HL-60 (cell line): ENCODE data around the gene EBLN2.

Source experiments
- DNase-seq, 2 experiments: peaks; one replicate each; pipeline ENCODE4 v3.0.0-alpha.2; 2010 to 2020; ENCODE audit warnings: low read depth in 1 of 2, low spot score in 1 of 2
- H3K27ac ChIP-seq: fragments of 250-450 bp; sonication (Bioruptor Pico); replicated peaks from 2 replicates; pipeline ENCODE4 v1.5.1; 2020; ENCODE audit warnings: mild to moderate bottlenecking, moderate library complexity
- H3K27me3 ChIP-seq: fragments of 250-450 bp; sonication (Bioruptor Pico); 2 replicates; pipeline ENCODE4 v1.5.1; 2021; ENCODE audit warnings: mild to moderate bottlenecking, moderate library complexity; ENCODE audit not compliant: insufficient read depth, poor library complexity, severe bottlenecking
- H3K4me3 ChIP-seq: replicated peaks from 2 replicates; pipeline ENCODE4 v1.5.1; 2011; ENCODE audit warnings: mild to moderate bottlenecking, control low read depth, low read length; ENCODE audit not compliant: insufficient read depth
- CTCF ChIP-seq: IDR thresholded peaks from one replicate; pipeline ENCODE4 v1.5.1; 2011; ENCODE audit warnings: low read length, control low read depth, inconsistent platforms; ENCODE audit not compliant: insufficient read depth
- GABPA ChIP-seq: IDR thresholded peaks from 2 replicates; pipeline ENCODE4 v1.6.1; 2012; ENCODE audit warnings: low read depth
- POLR2AphosphoS5 ChIP-seq: IDR thresholded peaks from 2 replicates; pipeline ENCODE4 v1.6.1; 2012; ENCODE audit warnings: low read depth
- SPI1 ChIP-seq: IDR thresholded peaks from 2 replicates; pipeline ENCODE4 v1.6.1; 2012; ENCODE audit warnings: low read depth, mild to moderate bottlenecking, borderline replicate concordance
- TF ChIP-seq, protein P1 (sequence below): IDR thresholded peaks from 2 replicates; pipeline ENCODE4 v1.6.1; 2012; ENCODE audit warnings: low read depth; ENCODE audit not compliant: insufficient replicate concordance

The EBLN2 gene

GRCh38 chr3:73030073-73030597 is 31.3 kb upstream of the EBLN2 start:
- Histone ChIP-seq H3K27ac (no peak overlapping the region), H3K4me3 (no peak overlapping the region), H3K27me3 (no peaks in the 10 kb centered on the region)
- no peak for DNase-seq
- TF ChIP-seq, protein P1, sequence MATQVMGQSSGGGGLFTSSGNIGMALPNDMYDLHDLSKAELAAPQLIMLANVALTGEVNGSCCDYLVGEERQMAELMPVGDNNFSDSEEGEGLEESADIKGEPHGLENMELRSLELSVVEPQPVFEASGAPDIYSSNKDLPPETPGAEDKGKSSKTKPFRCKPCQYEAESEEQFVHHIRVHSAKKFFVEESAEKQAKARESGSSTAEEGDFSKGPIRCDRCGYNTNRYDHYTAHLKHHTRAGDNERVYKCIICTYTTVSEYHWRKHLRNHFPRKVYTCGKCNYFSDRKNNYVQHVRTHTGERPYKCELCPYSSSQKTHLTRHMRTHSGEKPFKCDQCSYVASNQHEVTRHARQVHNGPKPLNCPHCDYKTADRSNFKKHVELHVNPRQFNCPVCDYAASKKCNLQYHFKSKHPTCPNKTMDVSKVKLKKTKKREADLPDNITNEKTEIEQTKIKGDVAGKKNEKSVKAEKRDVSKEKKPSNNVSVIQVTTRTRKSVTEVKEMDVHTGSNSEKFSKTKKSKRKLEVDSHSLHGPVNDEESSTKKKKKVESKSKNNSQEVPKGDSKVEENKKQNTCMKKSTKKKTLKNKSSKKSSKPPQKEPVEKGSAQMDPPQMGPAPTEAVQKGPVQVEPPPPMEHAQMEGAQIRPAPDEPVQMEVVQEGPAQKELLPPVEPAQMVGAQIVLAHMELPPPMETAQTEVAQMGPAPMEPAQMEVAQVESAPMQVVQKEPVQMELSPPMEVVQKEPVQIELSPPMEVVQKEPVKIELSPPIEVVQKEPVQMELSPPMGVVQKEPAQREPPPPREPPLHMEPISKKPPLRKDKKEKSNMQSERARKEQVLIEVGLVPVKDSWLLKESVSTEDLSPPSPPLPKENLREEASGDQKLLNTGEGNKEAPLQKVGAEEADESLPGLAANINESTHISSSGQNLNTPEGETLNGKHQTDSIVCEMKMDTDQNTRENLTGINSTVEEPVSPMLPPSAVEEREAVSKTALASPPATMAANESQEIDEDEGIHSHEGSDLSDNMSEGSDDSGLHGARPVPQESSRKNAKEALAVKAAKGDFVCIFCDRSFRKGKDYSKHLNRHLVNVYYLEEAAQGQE, result no peak
- no peak for TF ChIP-seq GABPA
- no peak for TF ChIP-seq CTCF
- no peak for TF ChIP-seq POLR2AphosphoS5
- no peak for TF ChIP-seq SPI1

GRCh38 chr3:73031573-73032103 is 29.8 kb upstream of the EBLN2 start:
- no peak overlapping the region for H3K4me3 ChIP-seq
- H3K27ac ChIP-seq, result no peak overlapping the region
- DNase-seq, result no peak
- TF ChIP-seq, protein P1, result no peak
- no peak for TF ChIP-seq POLR2AphosphoS5
- no peak for TF ChIP-seq SPI1
- no peak for TF ChIP-seq GABPA
- no peak for TF ChIP-seq CTCF
- no peaks in the 10 kb centered on the region for H3K27me3 ChIP-seq

GRCh38 chr3:73036694-73037591 is 24.5 kb upstream of the EBLN2 start:
- no peak overlapping the region for H3K27ac ChIP-seq
- TF ChIP-seq POLR2AphosphoS5 (no peak), SPI1 (peak; percentile 28; the same call in 1 of the 2 replicates)
- no peak overlapping the region for H3K4me3 ChIP-seq
- no peak for DNase-seq
- no peaks in the 10 kb centered on the region for H3K27me3 ChIP-seq

DNA sequence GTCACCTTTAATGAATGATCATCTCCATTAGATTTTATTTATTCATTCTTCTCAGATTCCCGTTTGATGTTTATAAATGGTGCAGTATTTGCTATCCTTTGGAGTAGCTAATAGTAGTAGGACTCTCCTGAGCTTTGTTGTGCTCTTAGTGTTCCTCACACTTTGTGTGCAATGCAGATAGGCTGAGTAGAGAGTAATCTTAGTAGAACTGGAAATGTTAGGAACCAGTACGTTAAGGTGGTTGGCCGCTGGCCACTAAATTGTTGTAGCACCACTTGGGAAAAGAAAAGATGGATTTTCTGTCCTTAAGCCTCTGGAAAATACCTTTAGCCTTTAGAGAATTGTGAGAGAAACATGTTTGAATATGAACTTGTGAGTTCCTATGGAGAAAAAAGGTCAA is 19.9 kb upstream of the EBLN2 start:
- TF ChIP-seq SPI1, result no peak
- TF ChIP-seq CTCF, result no peak
- no peak for TF ChIP-seq POLR2AphosphoS5
- no peak for TF ChIP-seq GABPA
- TF ChIP-seq, protein P1, result no peak
- Histone ChIP-seq H3K27me3 (no peaks in the 10 kb centered on the region), H3K4me3 (no peak overlapping the region), H3K27ac (no peak overlapping the region)
- DNase-seq, result no peak
